C4-2B (cell line): ENCODE data around the gene ATP1B1.

Source experiments
- CTCF ChIP-seq: fragments of 450-650 bp; conservative IDR thresholded peaks from 2 replicates; pipeline ENCODE4 v1.5.1; 2017; ENCODE audit warnings: mild to moderate bottlenecking
- ZFX ChIP-seq: fragments of 450-650 bp; IDR thresholded peaks from 2 replicates; pipeline ENCODE4 v1.6.1; 2017

DNA sequence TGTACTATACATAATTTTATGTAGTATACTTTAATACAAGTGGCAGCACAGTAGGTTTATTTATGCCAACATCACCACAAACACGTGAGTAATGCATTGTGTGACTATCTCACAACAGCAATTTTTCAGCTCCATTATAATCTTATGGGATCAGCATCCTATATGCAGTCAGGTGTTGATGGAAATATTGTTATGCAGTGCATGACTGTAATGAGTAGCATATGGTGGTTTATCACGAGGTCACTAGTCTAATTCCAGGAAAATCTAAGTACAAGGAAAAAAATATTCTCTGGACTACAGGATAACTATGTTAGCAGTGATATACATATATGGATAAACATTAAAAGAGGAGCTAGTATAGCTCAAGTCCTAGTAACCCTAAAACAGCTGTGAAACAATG, 69.0 kb downstream of the ATP1B1 start:
- no peak for TF ChIP-seq CTCF
- TF ChIP-seq ZFX, result no peak
